GM23338 (cell line): ENCODE results near the gene PELI1. TPM values are rescaled to one million over a fixed set of nuclear protein-coding genes. Genes with fewer than 3 reads are reported as not detected.

Experiments used
- ATAC-seq: fragments of 200-7000 bp; cut with Tn5 transposase; 3 replicates; pipeline ENCODE4 v1.9.1; 2020
- DNase-seq: peaks from one replicate; pipeline ENCODE4 v3.0.0-alpha.2; 2015; ENCODE audit warnings: low spot score
- H2AFZ ChIP-seq: fragments of 200-600 bp; sonication (generic); 2 replicates; pipeline ENCODE4 v1.8.0; 2016; ENCODE audit warnings: antibody characterized with exemption, mild to moderate bottlenecking, moderate library complexity
- H3F3A ChIP-seq: fragments of 200-600 bp; sonication (generic); replicated peaks from 2 replicates; pipeline ENCODE4 v1.8.0; 2017; ENCODE audit warnings: antibody characterized with exemption, mixed run types, low read depth
- H3K27ac ChIP-seq: fragments of 200-600 bp; sonication (generic); 2 replicates; pipeline ENCODE4 v1.6.1; 2016; ENCODE audit warnings: low read depth
- H3K27me3 ChIP-seq: fragments of 200-600 bp; sonication (generic); 2 replicates; pipeline ENCODE4 v1.8.0; 2016; ENCODE audit warnings: mild to moderate bottlenecking, mixed run types, moderate library complexity; ENCODE audit not compliant: insufficient read depth
- H3K36me3 ChIP-seq: fragments of 200-600 bp; sonication (generic); 2 replicates; pipeline ENCODE4 v1.8.0; 2016; ENCODE audit warnings: mild to moderate bottlenecking; ENCODE audit not compliant: insufficient read depth
- H3K4me1 ChIP-seq: fragments of 200-600 bp; sonication (generic); 2 replicates; pipeline ENCODE4 v1.8.0; 2016; ENCODE audit warnings: mild to moderate bottlenecking, moderate library complexity; ENCODE audit not compliant: insufficient read depth
- H3K4me2 ChIP-seq: fragments of 200-600 bp; sonication (generic); 2 replicates; pipeline ENCODE4 v1.7.1; 2017; ENCODE audit warnings: mixed run types
- H3K4me3 ChIP-seq: fragments of 200-600 bp; sonication (generic); 2 replicates; pipeline ENCODE4 v1.6.1; 2016; ENCODE audit warnings: mixed run types
- H3K79me2 ChIP-seq: fragments of 200-600 bp; sonication (generic); replicated peaks from 2 replicates; pipeline ENCODE4 v1.8.0; 2017; ENCODE audit warnings: mild to moderate bottlenecking; ENCODE audit not compliant: insufficient read depth
- H3K9me2 ChIP-seq: fragments of 200-600 bp; sonication (generic); 2 replicates; pipeline ENCODE4 v1.8.0; 2017; ENCODE audit not compliant: insufficient read depth
- H4K20me1 ChIP-seq: fragments of 200-600 bp; sonication (generic); replicated peaks from 2 replicates; pipeline ENCODE4 v1.8.0; 2017; ENCODE audit warnings: mild to moderate bottlenecking; ENCODE audit not compliant: insufficient read depth
- H3K27ac Mint-ChIP-seq: 2 replicates; pipeline ENCODE4 v1.8.0; 2020; ENCODE audit warnings: inconsistent platforms, mild to moderate bottlenecking, moderate library complexity, mixed read lengths
- H3K27me3 Mint-ChIP-seq: 3 replicates; pipeline ENCODE4 v1.8.0; 2022; ENCODE audit warnings: low read depth, mild to moderate bottlenecking, moderate library complexity, mixed read lengths, inconsistent platforms; ENCODE audit not compliant: insufficient read depth, poor library complexity
- H3K36me3 Mint-ChIP-seq: 3 replicates; pipeline ENCODE4 v1.8.0; 2021; ENCODE audit warnings: low read depth, mild to moderate bottlenecking, inconsistent platforms, moderate library complexity, mixed read lengths
- H3K4me1 Mint-ChIP-seq: 3 replicates; pipeline ENCODE4 v1.8.0; 2020; ENCODE audit warnings: mild to moderate bottlenecking, inconsistent platforms, mixed read lengths
- H3K4me3 Mint-ChIP-seq: 3 replicates; pipeline ENCODE4 v1.8.0; 2021; ENCODE audit warnings: moderate library complexity, mild to moderate bottlenecking, inconsistent platforms, mixed read lengths
- H3K9me3 Mint-ChIP-seq: 3 replicates; pipeline ENCODE4 v1.8.0; 2020; ENCODE audit warnings: moderate library complexity, mild to moderate bottlenecking, inconsistent platforms, mixed read lengths
- CREB1 ChIP-seq: fragments of 250-450 bp; sonication (Bioruptor Pico); IDR thresholded peaks from 2 replicates; pipeline ENCODE4 v1.5.0; 2020; ENCODE audit warnings: low read depth, mild to moderate bottlenecking, moderate library complexity
- EZH2 ChIP-seq: fragments of 200-600 bp; sonication (generic); IDR thresholded peaks from one replicate; pipeline ENCODE4 v1.8.0; 2017; ENCODE audit warnings: antibody characterized with exemption, mild to moderate bottlenecking, low read depth; ENCODE audit not compliant: unreplicated experiment
- EZH2phosphoT487 ChIP-seq: fragments of 200-600 bp; sonication (generic); IDR thresholded peaks from one replicate; pipeline ENCODE4 v1.8.1; 2018; ENCODE audit warnings: antibody characterized with exemption; ENCODE audit not compliant: unreplicated experiment
- POLR2AphosphoS5 ChIP-seq: IDR thresholded peaks from 2 replicates; pipeline ENCODE4 v1.6.1; 2016; ENCODE audit warnings: antibody characterized with exemption, low read depth
- STAT1 ChIP-seq: IDR thresholded peaks from one replicate; pipeline ENCODE4 v1.6.1; 2016; ENCODE audit warnings: antibody characterized with exemption; ENCODE audit not compliant: unreplicated experiment
- ZNF114 ChIP-seq: fragments of 250-450 bp; sonication (Bioruptor Pico); IDR thresholded peaks from 2 replicates; pipeline ENCODE4 v1.5.0; 2020; ENCODE audit warnings: mild to moderate bottlenecking, moderate library complexity
- polyA plus RNA-seq: library from polyadenylated mRNA; unstranded; fragments of >200 nt; fragmentation: Nextera tagmentation; extraction: Ambion mirVana; gene quantifications from 2 replicates; pipeline ENCODE4 v1.2.1, GENCODE V29; 2016
- total RNA-seq: library from RNA; depleted of rRNA; stranded (reverse); fragments of >200 nt; shearing (Covaris generic); gene quantifications from 2 replicates; pipeline ENCODE4 v1.2.3, GENCODE V29; 2014
- TF ChIP-seq, protein P1 (sequence below): fragments of 250-450 bp; sonication (Bioruptor Pico); IDR thresholded peaks from 2 replicates; pipeline ENCODE4 v1.5.0; 2020; ENCODE audit warnings: mild to moderate bottlenecking, moderate library complexity
- TF ChIP-seq, protein P2 (sequence below): IDR thresholded peaks from 2 replicates; pipeline ENCODE4 v1.6.1; 2016; ENCODE audit warnings: antibody characterized with exemption

The PELI1 gene
- total and polyA plus RNA-seq, 2 experiments from 2014 or later = 32.4 to 61.8 TPM

DNA sequence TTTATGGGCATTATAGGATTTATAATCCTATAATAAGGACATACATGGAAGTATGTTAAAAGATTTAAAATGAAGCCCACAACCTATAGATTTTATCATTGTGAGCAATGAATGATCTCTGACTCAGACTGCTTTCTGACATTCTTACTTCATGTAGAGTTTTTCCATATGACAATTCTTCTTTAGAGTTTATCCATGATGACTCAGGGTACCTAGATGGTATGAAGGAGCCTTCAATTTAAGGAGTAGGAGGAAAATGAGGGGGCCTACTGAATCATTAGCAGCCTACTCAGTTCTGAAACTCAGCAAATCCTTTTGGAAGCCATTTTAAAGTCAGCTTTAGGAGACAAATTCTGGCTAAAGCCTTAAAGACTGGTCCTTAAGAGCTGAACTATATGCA is 10.4 kb downstream of the PELI1 start (continued):
- TF ChIP-seq, protein P1, sequence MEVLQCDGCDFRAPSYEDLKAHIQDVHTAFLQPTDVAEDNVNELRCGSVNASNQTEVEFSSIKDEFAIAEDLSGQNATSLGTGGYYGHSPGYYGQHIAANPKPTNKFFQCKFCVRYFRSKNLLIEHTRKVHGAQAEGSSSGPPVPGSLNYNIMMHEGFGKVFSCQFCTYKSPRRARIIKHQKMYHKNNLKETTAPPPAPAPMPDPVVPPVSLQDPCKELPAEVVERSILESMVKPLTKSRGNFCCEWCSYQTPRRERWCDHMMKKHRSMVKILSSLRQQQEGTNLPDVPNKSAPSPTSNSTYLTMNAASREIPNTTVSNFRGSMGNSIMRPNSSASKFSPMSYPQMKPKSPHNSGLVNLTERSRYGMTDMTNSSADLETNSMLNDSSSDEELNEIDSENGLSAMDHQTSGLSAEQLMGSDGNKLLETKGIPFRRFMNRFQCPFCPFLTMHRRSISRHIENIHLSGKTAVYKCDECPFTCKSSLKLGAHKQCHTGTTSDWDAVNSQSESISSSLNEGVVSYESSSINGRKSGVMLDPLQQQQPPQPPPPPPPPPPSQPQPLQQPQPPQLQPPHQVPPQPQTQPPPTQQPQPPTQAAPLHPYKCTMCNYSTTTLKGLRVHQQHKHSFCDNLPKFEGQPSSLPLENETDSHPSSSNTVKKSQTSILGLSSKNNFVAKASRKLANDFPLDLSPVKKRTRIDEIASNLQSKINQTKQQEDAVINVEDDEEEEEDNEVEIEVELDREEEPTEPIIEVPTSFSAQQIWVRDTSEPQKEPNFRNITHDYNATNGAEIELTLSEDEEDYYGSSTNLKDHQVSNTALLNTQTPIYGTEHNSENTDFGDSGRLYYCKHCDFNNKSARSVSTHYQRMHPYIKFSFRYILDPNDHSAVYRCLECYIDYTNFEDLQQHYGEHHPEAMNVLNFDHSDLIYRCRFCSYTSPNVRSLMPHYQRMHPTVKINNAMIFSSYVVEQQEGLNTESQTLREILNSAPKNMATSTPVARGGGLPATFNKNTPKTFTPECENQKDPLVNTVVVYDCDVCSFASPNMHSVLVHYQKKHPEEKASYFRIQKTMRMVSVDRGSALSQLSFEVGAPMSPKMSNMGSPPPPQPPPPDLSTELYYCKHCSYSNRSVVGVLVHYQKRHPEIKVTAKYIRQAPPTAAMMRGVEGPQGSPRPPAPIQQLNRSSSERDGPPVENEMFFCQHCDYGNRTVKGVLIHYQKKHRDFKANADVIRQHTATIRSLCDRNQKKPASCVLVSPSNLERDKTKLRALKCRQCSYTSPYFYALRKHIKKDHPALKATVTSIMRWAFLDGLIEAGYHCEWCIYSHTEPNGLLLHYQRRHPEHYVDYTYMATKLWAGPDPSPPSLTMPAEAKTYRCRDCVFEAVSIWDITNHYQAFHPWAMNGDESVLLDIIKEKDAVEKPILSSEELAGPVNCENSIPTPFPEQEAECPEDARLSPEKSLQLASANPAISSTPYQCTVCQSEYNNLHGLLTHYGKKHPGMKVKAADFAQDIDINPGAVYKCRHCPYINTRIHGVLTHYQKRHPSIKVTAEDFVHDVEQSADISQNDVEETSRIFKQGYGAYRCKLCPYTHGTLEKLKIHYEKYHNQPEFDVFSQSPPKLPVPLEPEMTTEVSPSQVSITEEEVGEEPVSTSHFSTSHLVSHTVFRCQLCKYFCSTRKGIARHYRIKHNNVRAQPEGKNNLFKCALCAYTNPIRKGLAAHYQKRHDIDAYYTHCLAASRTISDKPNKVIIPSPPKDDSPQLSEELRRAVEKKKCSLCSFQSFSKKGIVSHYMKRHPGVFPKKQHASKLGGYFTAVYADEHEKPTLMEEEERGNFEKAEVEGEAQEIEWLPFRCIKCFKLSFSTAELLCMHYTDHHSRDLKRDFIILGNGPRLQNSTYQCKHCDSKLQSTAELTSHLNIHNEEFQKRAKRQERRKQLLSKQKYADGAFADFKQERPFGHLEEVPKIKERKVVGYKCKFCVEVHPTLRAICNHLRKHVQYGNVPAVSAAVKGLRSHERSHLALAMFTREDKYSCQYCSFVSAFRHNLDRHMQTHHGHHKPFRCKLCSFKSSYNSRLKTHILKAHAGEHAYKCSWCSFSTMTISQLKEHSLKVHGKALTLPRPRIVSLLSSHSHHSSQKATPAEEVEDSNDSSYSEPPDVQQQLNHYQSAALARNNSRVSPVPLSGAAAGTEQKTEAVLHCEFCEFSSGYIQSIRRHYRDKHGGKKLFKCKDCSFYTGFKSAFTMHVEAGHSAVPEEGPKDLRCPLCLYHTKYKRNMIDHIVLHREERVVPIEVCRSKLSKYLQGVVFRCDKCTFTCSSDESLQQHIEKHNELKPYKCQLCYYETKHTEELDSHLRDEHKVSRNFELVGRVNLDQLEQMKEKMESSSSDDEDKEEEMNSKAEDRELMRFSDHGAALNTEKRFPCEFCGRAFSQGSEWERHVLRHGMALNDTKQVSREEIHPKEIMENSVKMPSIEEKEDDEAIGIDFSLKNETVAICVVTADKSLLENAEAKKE = no peak
- no peak for TF ChIP-seq STAT1

DNA sequence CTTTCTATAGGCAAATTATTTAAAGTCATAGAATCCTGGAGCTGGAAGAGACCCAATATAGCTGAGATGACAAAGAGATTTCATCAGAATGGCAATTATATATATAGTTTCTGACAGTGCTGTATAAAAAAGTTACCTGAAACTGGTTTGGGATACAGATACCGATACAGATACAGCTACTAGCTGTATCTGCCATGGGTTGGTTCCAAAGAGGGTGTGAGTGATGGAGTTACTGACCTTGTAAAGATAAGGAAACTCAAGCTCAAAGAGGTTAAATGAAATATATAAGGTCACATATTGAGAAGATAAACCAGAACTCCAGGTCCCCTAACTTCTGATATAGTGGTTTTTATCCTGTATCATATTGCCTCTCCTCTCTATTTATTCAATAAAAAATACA is 10.9 kb downstream of the PELI1 start:
- no peak overlapping the region for H3K4me2 ChIP-seq
- H3K36me3 ChIP-seq = no peaks in the 10 kb centered on the region
- Mint-ChIP-seq H3K4me3 (no peak overlapping the region), H3K27me3 (no peaks in the 10 kb centered on the region), H3K4me1 (peaks cover 77% of the 10 kb centered on the region), H3K36me3 (peaks cover 2% of the 10 kb centered on the region; the same call in 1 of the 3 replicates), H3K27ac (peak overlapping the region; percentile 7; the same call in 1 of the 2 replicates), H3K9me3 (no peaks in the 10 kb centered on the region)
- no peak overlapping the region for H3K4me3 ChIP-seq
- no peaks in the 10 kb centered on the region for H3K27me3 ChIP-seq
- peaks cover 80% of the 10 kb centered on the region for H3K4me1 ChIP-seq
- DNase-seq (no peak), ATAC-seq (no peak; the same call in 2 of the 3 replicates)
- no peak overlapping the region; the same call in 1 of the 2 replicates for H3K27ac ChIP-seq
- peaks cover 100% of the 10 kb centered on the region for H3K79me2 ChIP-seq
- peaks cover 13% of the 10 kb centered on the region; the same call in 1 of the 2 replicates for H4K20me1 ChIP-seq
- H3K9me2 ChIP-seq = no peaks in the 10 kb centered on the region
- H2AFZ ChIP-seq = no peak overlapping the region
- H3F3A ChIP-seq = no peaks in the 10 kb centered on the region
- TF ChIP-seq STAT1 (no peak), CREB1 (no peak), EZH2phosphoT487 (no peak), POLR2AphosphoS5 (no peak), ZNF114 (CRISPR knock-in tag) (no peak), EZH2 (no peak)
- TF ChIP-seq, protein P1 = no peak
- TF ChIP-seq, protein P2, sequence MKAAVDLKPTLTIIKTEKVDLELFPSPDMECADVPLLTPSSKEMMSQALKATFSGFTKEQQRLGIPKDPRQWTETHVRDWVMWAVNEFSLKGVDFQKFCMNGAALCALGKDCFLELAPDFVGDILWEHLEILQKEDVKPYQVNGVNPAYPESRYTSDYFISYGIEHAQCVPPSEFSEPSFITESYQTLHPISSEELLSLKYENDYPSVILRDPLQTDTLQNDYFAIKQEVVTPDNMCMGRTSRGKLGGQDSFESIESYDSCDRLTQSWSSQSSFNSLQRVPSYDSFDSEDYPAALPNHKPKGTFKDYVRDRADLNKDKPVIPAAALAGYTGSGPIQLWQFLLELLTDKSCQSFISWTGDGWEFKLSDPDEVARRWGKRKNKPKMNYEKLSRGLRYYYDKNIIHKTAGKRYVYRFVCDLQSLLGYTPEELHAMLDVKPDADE = no peak
